Neuronal stem cell (in vitro differentiated cells): ENCODE measurements around the gene KLRF2.

Experiments used
- DNase-seq: peaks from one replicate; pipeline ENCODE4 v3.0.0-alpha.2; 2013; ENCODE audit warnings: low spot score
- H2AFZ ChIP-seq: one replicate; pipeline ENCODE4 v1.6.1; 2013; ENCODE audit warnings: mild to moderate bottlenecking, low read length, inconsistent platforms
- H2AK5ac ChIP-seq: 2 replicates; pipeline ENCODE4 v1.6.1; 2013; ENCODE audit warnings: low read depth, mild to moderate bottlenecking, inconsistent platforms, low read length, moderate library complexity, mixed read lengths
- H2BK120ac ChIP-seq: 2 replicates; pipeline ENCODE4 v1.6.1; 2013; ENCODE audit warnings: low read depth, mild to moderate bottlenecking, inconsistent platforms, low read length, moderate library complexity, mixed read lengths
- H2BK12ac ChIP-seq: one replicate; pipeline ENCODE4 v1.6.1; 2013; ENCODE audit warnings: low read length, inconsistent platforms
- H2BK15ac ChIP-seq: 2 replicates; pipeline ENCODE4 v1.6.1; 2013; ENCODE audit warnings: mild to moderate bottlenecking, low read length, inconsistent platforms, mixed read lengths
- H2BK5ac ChIP-seq: one replicate; pipeline ENCODE4 v1.6.1; 2013; ENCODE audit warnings: inconsistent platforms, mild to moderate bottlenecking, low read length, moderate library complexity
- H3K14ac ChIP-seq: one replicate; pipeline ENCODE4 v1.6.1; 2013; ENCODE audit warnings: low read length, inconsistent platforms
- H3K18ac ChIP-seq: 2 replicates; pipeline ENCODE4 v1.6.1; 2013; ENCODE audit warnings: low read length, inconsistent platforms
- H3K23ac ChIP-seq: 2 replicates; pipeline ENCODE4 v1.6.1; 2013; ENCODE audit warnings: low read depth, mild to moderate bottlenecking, mixed read lengths, low read length, inconsistent platforms; ENCODE audit not compliant: poor library complexity
- H3K27ac ChIP-seq: replicated peaks from 3 replicates; pipeline ENCODE4 v1.5.1; 2013; ENCODE audit warnings: low read length, inconsistent platforms
- H3K27me3 ChIP-seq, 3 experiments: 2 replicates each; pipeline ENCODE4 v1.6.1; 2013; ENCODE audit warnings: low read length in 3 of 3, mild to moderate bottlenecking in 2 of 3, inconsistent platforms in 1 of 3, low read depth in 1 of 3, mixed read lengths in 1 of 3, moderate library complexity in 1 of 3; ENCODE audit not compliant: control insufficient read depth in 3 of 3, insufficient read depth in 3 of 3
- H3K36me3 ChIP-seq, 2 donors: replicated peaks in 1 of 2; 2 replicates each; pipeline ENCODE4 v1.6.1; 2013; ENCODE audit warnings: low read length in 2 of 2; ENCODE audit not compliant: control insufficient read depth in 2 of 2, insufficient read depth in 2 of 2
- H3K4ac ChIP-seq: 2 replicates; pipeline ENCODE4 v1.6.1; 2013; ENCODE audit warnings: inconsistent platforms, mild to moderate bottlenecking, low read length, moderate library complexity
- H3K4me1 ChIP-seq, 2 donors: 1 replicate in 1 of 2; 2 replicates in 1 of 2; pipeline ENCODE4 v1.6.1; 2013; ENCODE audit warnings: low read length in 2 of 2, low read depth in 1 of 2; ENCODE audit not compliant: control insufficient read depth in 2 of 2, insufficient read depth in 1 of 2
- H3K4me2 ChIP-seq: one replicate; pipeline ENCODE4 v1.6.1; 2013; ENCODE audit warnings: mild to moderate bottlenecking, low read length, inconsistent platforms; ENCODE audit not compliant: insufficient read depth, poor library complexity, severe bottlenecking
- H3K4me3 ChIP-seq, 2 donors: 2 replicates each; pipeline ENCODE4 v1.5.1; 2013; ENCODE audit warnings: low read length in 2 of 2, mild to moderate bottlenecking in 2 of 2, inconsistent platforms in 1 of 2, moderate library complexity in 1 of 2
- H3K79me1 ChIP-seq: one replicate; pipeline ENCODE4 v1.6.1; 2013; ENCODE audit warnings: low read depth, mild to moderate bottlenecking, inconsistent platforms, low read length, moderate library complexity
- H3K9ac ChIP-seq: one replicate; pipeline ENCODE4 v1.6.1; 2013; ENCODE audit warnings: mild to moderate bottlenecking, low read depth, low read length, inconsistent platforms; ENCODE audit not compliant: poor library complexity
- H3K9me3 ChIP-seq, 2 donors: replicated peaks in 1 of 2; 2 replicates each; pipeline versions ENCODE3 to v1.6.1; 2013; ENCODE audit warnings: low read length in 2 of 2, mild to moderate bottlenecking in 2 of 2, inconsistent platforms in 1 of 2, low read depth in 1 of 2, mixed read lengths in 1 of 2, moderate library complexity in 1 of 2; ENCODE audit not compliant: control insufficient read depth in 2 of 2, insufficient read depth in 1 of 2
- H4K8ac ChIP-seq: one replicate; pipeline ENCODE4 v1.6.1; 2013; ENCODE audit warnings: low read depth, mild to moderate bottlenecking, inconsistent platforms, low read length, moderate library complexity
- H4K91ac ChIP-seq: one replicate; pipeline ENCODE4 v1.6.1; 2013; ENCODE audit warnings: low read length, low read depth, mild to moderate bottlenecking, inconsistent platforms; ENCODE audit not compliant: poor library complexity
- WGBS, 2 donors: extraction: QIAGEN DNeasy Blood & Tissue Kit; methylation state at CpG; one replicate each; pipeline ENCODE4 v1.1.7; 2013; ENCODE audit warnings: missing lambda C conversion rate in 2 of 2, mixed read lengths in 1 of 2; ENCODE audit not compliant: insufficient read length in 2 of 2, insufficient replicate concordance in 1 of 2; ENCODE audit errors: extremely low coverage in 2 of 2; 5-methylcytosine and 5-hydroxymethylcytosine counted together

KLRF2 gene

GRCh38 chr12:9944391-9944790 lies 63.1 kb downstream of the KLRF2 start:
- Histone ChIP-seq H3K27me3 (no peaks in the 10 kb centered on the region), H3K36me3 (peaks cover 0 to 2% of the 10 kb centered on the region in 2 donors)

More at GRCh38 chr12:9944391-9944790, 63.1 kb downstream of the KLRF2 start:
- Histone ChIP-seq H2BK12ac (no peak overlapping the region), H3K4me3 (no peak overlapping the region), H3K4me1 (no peaks in the 10 kb centered on the region), H3K18ac (no peak overlapping the region), H3K4me2 (no peak overlapping the region), H2AFZ (no peak overlapping the region), H2BK120ac (no peak overlapping the region), H3K23ac (no peak overlapping the region), H3K9ac (no peak overlapping the region), H3K4ac (no peak overlapping the region), H3K14ac (no peak overlapping the region), H4K91ac (no peak overlapping the region), H3K79me1 (no peaks in the 10 kb centered on the region), H3K9me3 (no peaks in the 10 kb centered on the region), H3K27ac (no peak overlapping the region), H4K8ac (no peak overlapping the region), H2BK5ac (no peak overlapping the region), H2BK15ac (no peak overlapping the region), H2AK5ac (no peak overlapping the region)
- WGBS, 2 donors: no CpG with 5 or more reads among the region's 2 CpGs
- no peak for DNase-seq
